Measurements from ENCODE around the gene CSNK1D.

Gene CSNK1D

GRCh38 chr17:82243648-82244412 is 29.7 kb downstream of the CSNK1D start:
- Histone ChIP-seq H3K36me3 (ENCODE audit: insufficient read depth, low read length) (peaks cover 55% of the 10 kb centered on the region), H3K4me3 (ENCODE audit: low read depth in 1 of 2, low read length in 2 of 2) (no peak overlapping the region), H3K27me3 (ENCODE audit: control insufficient read depth in 1 of 2, insufficient read depth in 2 of 2, low read length in 2 of 2) (no peaks in the 10 kb centered on the region), H3K9ac (ENCODE audit: low read length) (no peak overlapping the region), H3K9me3 (ENCODE audit: low read length) (no peaks in the 10 kb centered on the region), H3K4me1 (ENCODE audit: insufficient read depth, low read length) (peaks cover 75% of the 10 kb centered on the region), H3K27ac (ENCODE audit: low read depth, low read length) (peak overlapping the region; percentile 71)

- Histone ChIP-seq H3K9me3 (ENCODE audit: low read length) (no peaks in the 10 kb centered on the region), H3K4me3 (ENCODE audit: low read depth in 1 of 2, low read length in 2 of 2) (no peak overlapping the region), H3K27ac (ENCODE audit: low read depth, low read length) (peak overlapping the region; percentile 71), H3K4me1 (ENCODE audit: insufficient read depth, low read length) (peaks cover 79% of the 10 kb centered on the region), H3K27me3 (ENCODE audit: control insufficient read depth in 1 of 2, insufficient read depth in 2 of 2, low read length in 2 of 2) (no peaks in the 10 kb centered on the region), H3K36me3 (ENCODE audit: insufficient read depth, low read length) (peaks cover 48% of the 10 kb centered on the region), H3K9ac (ENCODE audit: low read length) (peak overlapping the region; percentile 53)
These were observed 30.4 kb downstream of the CSNK1D start for GRCh38 chr17:82242977-82243647.

GRCh38 chr17:82242698-82242976 is 30.9 kb downstream of the CSNK1D start:
- no peaks in the 10 kb centered on the region for H3K27me3 ChIP-seq (ENCODE audit: control insufficient read depth in 1 of 2, insufficient read depth in 2 of 2, low read length in 2 of 2)
- no peak overlapping the region for H3K4me3 ChIP-seq (ENCODE audit: low read depth in 1 of 2, low read length in 2 of 2)
- H3K9ac ChIP-seq (ENCODE audit: low read length), result peak overlapping the region; percentile 53
- H3K27ac ChIP-seq (ENCODE audit: low read depth, low read length), result peak overlapping the region; percentile 71
- peaks cover 79% of the 10 kb centered on the region for H3K4me1 ChIP-seq (ENCODE audit: insufficient read depth, low read length)
- no peaks in the 10 kb centered on the region for H3K9me3 ChIP-seq (ENCODE audit: low read length)
- peaks cover 43% of the 10 kb centered on the region for H3K36me3 ChIP-seq (ENCODE audit: insufficient read depth, low read length)

GRCh38 chr17:82241926-82242697 is 31.4 kb downstream of the CSNK1D start:
- Histone ChIP-seq H3K4me3 (ENCODE audit: low read depth in 1 of 2, low read length in 2 of 2) (peak overlapping the region in 1 of 2 donors; percentile 24), H3K4me1 (ENCODE audit: insufficient read depth, low read length) (peaks cover 76% of the 10 kb centered on the region), H3K27ac (ENCODE audit: low read depth, low read length) (peak overlapping the region; percentile 71), H3K9me3 (ENCODE audit: low read length) (no peaks in the 10 kb centered on the region), H3K36me3 (ENCODE audit: insufficient read depth, low read length) (peaks cover 41% of the 10 kb centered on the region), H3K9ac (ENCODE audit: low read length) (peak overlapping the region; percentile 53), H3K27me3 (ENCODE audit: control insufficient read depth in 1 of 2, insufficient read depth in 2 of 2, low read length in 2 of 2) (no peaks in the 10 kb centered on the region)

- H3K4me1 ChIP-seq (ENCODE audit: insufficient read depth, low read length), result peaks cover 71% of the 10 kb centered on the region
- peaks cover 41% of the 10 kb centered on the region for H3K36me3 ChIP-seq (ENCODE audit: insufficient read depth, low read length)
- peak overlapping the region; percentile 32 for H3K9ac ChIP-seq (ENCODE audit: low read length)
These were observed 32.1 kb downstream of the CSNK1D start for GRCh38 chr17:82241183-82241925.

GRCh38 chr17:82240506-82241182 is 32.9 kb downstream of the CSNK1D start:
- peak overlapping the region in 1 of 2 donors; percentile 2 for H3K4me3 ChIP-seq (ENCODE audit: low read depth in 1 of 2, low read length in 2 of 2)
- peak overlapping the region; percentile 32 for H3K9ac ChIP-seq (ENCODE audit: low read length)
- H3K9me3 ChIP-seq (ENCODE audit: low read length), result no peaks in the 10 kb centered on the region
- no peaks in the 10 kb centered on the region for H3K27me3 ChIP-seq (ENCODE audit: control insufficient read depth in 1 of 2, insufficient read depth in 2 of 2, low read length in 2 of 2)
- peaks cover 34% of the 10 kb centered on the region for H3K36me3 ChIP-seq (ENCODE audit: insufficient read depth, low read length)
- peaks cover 72% of the 10 kb centered on the region for H3K4me1 ChIP-seq (ENCODE audit: insufficient read depth, low read length)
- peak overlapping the region; percentile 71 for H3K27ac ChIP-seq (ENCODE audit: low read depth, low read length)

More at GRCh38 chr17:82241183-82241925, 32.1 kb downstream of the CSNK1D start:
- H3K27ac ChIP-seq (ENCODE audit: low read depth, low read length), result peak overlapping the region; percentile 71
- H3K27me3 ChIP-seq (ENCODE audit: control insufficient read depth in 1 of 2, insufficient read depth in 2 of 2, low read length in 2 of 2), result no peaks in the 10 kb centered on the region
- H3K9me3 ChIP-seq (ENCODE audit: low read length), result no peaks in the 10 kb centered on the region
- peak overlapping the region in 1 of 2 donors; percentile 24 for H3K4me3 ChIP-seq (ENCODE audit: low read depth in 1 of 2, low read length in 2 of 2)

GRCh38 chr17:82239926-82240505 is 33.5 kb downstream of the CSNK1D start:
- H3K36me3 ChIP-seq (ENCODE audit: insufficient read depth, low read length), result peaks cover 28% of the 10 kb centered on the region
- H3K27ac ChIP-seq (ENCODE audit: low read depth, low read length), result peak overlapping the region; percentile 71
- no peaks in the 10 kb centered on the region for H3K27me3 ChIP-seq (ENCODE audit: control insufficient read depth in 1 of 2, insufficient read depth in 2 of 2, low read length in 2 of 2)
- H3K9me3 ChIP-seq (ENCODE audit: low read length), result no peaks in the 10 kb centered on the region
- peaks cover 73% of the 10 kb centered on the region for H3K4me1 ChIP-seq (ENCODE audit: insufficient read depth, low read length)
- H3K4me3 ChIP-seq (ENCODE audit: low read depth in 1 of 2, low read length in 2 of 2), result no peak overlapping the region
- H3K9ac ChIP-seq (ENCODE audit: low read length), result peak overlapping the region; percentile 32

- Histone ChIP-seq H3K27ac (ENCODE audit: low read depth, low read length) (no peak overlapping the region), H3K9me3 (ENCODE audit: low read length) (no peaks in the 10 kb centered on the region), H3K36me3 (ENCODE audit: insufficient read depth, low read length) (peaks cover 22% of the 10 kb centered on the region), H3K4me1 (ENCODE audit: insufficient read depth, low read length) (peaks cover 77% of the 10 kb centered on the region), H3K4me3 (ENCODE audit: low read depth in 1 of 2, low read length in 2 of 2) (no peak overlapping the region), H3K9ac (ENCODE audit: low read length) (no peak overlapping the region), H3K27me3 (ENCODE audit: control insufficient read depth in 1 of 2, insufficient read depth in 2 of 2, low read length in 2 of 2) (no peaks in the 10 kb centered on the region)
These were observed 34.0 kb downstream of the CSNK1D start for GRCh38 chr17:82239401-82239925.

- H3K4me1 ChIP-seq (ENCODE audit: insufficient read depth, low read length), result peaks cover 74% of the 10 kb centered on the region
- no peak overlapping the region for H3K9ac ChIP-seq (ENCODE audit: low read length)
- H3K27me3 ChIP-seq (ENCODE audit: control insufficient read depth in 1 of 2, insufficient read depth in 2 of 2, low read length in 2 of 2), result no peaks in the 10 kb centered on the region
- H3K36me3 ChIP-seq (ENCODE audit: insufficient read depth, low read length), result peaks cover 14% of the 10 kb centered on the region
- peak overlapping the region; percentile 87 for H3K27ac ChIP-seq (ENCODE audit: low read depth, low read length)
- H3K4me3 ChIP-seq (ENCODE audit: low read depth in 1 of 2, low read length in 2 of 2), result peak overlapping the region in 1 of 2 donors; percentile 27
- H3K9me3 ChIP-seq (ENCODE audit: low read length), result no peaks in the 10 kb centered on the region
These were observed 34.9 kb downstream of the CSNK1D start for GRCh38 chr17:82238472-82239201.
